ENCODE data around the gene CELA3A.
"Not testable (repeated sequence)": the region's sequence is repeated elsewhere in the genome, so short reads cannot be mapped to it uniquely, and the experiment has no call there.

Gene CELA3A

GRCh38 chr1:21982122-21982521 is 19.3 kb upstream of the CELA3A start:
- DNase-seq = not testable (repeated sequence)

DNA sequence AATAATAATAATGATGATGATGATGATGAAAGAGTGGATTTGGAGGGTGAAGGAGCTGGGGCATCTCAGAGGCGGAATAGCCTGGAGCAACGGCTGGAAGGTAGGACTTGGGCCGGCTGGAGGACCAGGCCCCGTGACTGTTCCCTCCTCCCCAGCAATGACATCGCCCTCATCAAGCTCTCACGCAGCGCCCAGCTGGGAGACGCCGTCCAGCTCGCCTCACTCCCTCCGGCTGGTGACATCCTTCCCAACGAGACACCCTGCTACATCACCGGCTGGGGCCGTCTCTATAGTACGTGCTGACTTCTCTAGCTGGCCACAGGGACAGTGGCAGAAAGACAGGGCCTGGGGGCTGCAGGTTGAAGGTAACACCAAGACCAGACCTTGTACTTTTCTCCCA is 17.9 kb upstream of the CELA3A start:
- not testable (repeated sequence) for DNase-seq

GRCh38 chr1:21985893-21986292 is 15.6 kb upstream of the CELA3A start:
- not testable (repeated sequence) for DNase-seq

GRCh38 chr1:21986386-21986785 is 15.1 kb upstream of the CELA3A start:
- DNase-seq = not testable (repeated sequence)

- not testable (repeated sequence) for DNase-seq
These were observed 11.6 kb upstream of the CELA3A start for GRCh38 chr1:21989672-21990393.

GRCh38 chr1:21992186-21992585 is 9.3 kb upstream of the CELA3A start:
- DNase-seq = not testable (repeated sequence)

- not testable (repeated sequence) for DNase-seq
These were observed 6.7 kb upstream of the CELA3A start for GRCh38 chr1:21994716-21995115.

DNA sequence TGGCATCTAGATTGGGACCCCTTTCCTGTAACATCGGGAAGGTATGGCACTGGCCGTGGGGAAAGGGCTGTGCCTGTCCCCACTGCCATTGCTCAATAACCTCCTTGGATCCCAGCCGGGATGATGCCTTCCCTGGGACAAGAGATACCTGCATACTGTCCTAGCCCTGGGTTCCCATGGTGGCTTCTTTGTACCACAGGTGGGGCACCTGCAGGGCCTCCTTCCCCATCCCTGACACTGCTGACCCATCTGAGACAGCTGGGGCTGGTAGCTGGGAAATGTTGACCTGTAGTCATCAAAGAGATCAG is 4.8 kb upstream of the CELA3A start:
- not testable (repeated sequence) for DNase-seq

GRCh38 chr1:21997891-21998623 is 3.4 kb upstream of the CELA3A start:
- DNase-seq = not testable (repeated sequence)

- DNase-seq = not testable (repeated sequence)
These were observed 2.7 kb upstream of the CELA3A start for GRCh38 chr1:21998624-21999294.

GRCh38 chr1:21999645-22000044 is 1.8 kb upstream of the CELA3A start:
- not testable (repeated sequence) for DNase-seq

DNA sequence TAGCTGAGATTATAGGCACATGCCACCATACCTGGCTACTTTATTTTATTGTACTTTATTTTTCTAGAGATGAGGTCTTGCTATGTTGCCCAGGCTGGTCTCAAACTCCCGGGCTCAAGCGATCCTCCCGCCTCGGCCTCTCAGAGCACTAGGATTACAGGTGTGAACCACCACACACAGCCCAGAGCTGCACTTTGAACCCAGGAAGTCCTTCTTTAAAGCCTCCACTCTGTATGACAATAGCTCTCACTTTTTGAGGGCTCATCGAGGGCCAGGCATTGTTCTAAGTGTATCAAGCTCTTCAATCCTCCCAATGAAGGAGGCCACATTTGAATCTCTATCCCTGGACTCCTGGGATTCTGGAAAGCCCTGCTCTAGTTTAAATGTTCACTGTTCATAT is 1.0 kb downstream of the CELA3A start:
- DNase-seq = not testable (repeated sequence)

DNA sequence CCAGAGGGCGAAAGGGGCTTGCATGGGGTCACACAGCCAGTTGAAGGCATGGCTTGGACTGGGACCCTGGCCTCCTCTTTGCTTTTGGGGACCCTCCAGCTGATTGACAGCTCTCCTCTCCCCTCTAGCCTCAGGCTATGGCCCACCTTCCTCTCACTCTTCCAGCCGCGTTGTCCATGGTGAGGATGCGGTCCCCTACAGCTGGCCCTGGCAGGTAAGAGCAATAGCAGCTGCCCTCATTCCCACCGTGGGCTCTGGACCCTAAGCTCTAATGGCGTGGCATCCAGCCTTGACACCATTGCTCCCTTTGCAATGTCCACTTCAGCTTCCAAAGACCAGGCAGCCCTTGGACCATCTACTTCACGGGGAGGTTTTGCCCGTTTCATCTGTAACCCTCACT is 1.4 kb downstream of the CELA3A start:
- DNase-seq = not testable (repeated sequence)

DNA sequence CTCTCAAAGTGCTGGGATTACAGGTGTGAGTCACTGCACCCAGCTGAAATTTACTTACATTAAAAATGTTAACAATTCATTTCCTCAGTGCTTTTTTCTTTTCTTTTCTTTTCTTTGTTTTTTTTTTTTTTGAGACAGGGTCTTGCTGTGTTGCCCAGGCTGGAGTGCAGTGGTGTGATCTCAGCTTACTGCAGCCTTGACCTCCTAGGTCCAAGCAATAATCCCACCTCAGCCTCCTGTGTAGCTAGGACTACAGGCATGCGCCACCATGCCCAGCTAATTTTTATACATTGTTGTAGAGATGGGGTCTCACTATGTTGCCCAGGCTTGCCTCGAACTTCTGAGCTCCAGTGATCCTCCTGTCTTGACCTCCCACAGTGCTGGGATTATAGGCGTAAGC is 2.5 kb downstream of the CELA3A start:
- not testable (repeated sequence) for DNase-seq

GRCh38 chr1:22005261-22006149 is 4.0 kb downstream of the CELA3A start:
- DNase-seq = not testable (repeated sequence)

DNA sequence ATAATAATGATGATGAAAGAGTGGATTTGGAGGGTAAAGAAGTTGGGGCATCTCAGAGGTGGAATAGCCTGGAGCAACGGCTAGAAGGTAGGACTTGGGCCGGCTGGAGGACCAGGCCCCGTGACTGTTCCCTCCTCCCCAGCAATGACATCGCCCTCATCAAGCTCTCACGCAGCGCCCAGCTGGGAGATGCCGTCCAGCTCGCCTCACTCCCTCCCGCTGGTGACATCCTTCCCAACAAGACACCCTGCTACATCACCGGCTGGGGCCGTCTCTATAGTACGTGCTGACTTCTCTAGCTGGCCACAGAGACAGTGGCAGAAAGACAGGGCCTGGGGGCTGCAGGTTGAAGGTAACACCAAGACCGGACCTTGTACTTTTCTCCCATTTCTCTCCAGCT is 5.3 kb downstream of the CELA3A start:
- not testable (repeated sequence) for DNase-seq

- not testable (repeated sequence) for DNase-seq
These were observed 5.8 kb downstream of the CELA3A start for GRCh38 chr1:22007262-22007661.

GRCh38 chr1:22009566-22009965 is 8.1 kb downstream of the CELA3A start:
- not testable (repeated sequence) for DNase-seq

- not testable (repeated sequence) for DNase-seq
These were observed 11.3 kb downstream of the CELA3A start for GRCh38 chr1:22012752-22013151.

DNA sequence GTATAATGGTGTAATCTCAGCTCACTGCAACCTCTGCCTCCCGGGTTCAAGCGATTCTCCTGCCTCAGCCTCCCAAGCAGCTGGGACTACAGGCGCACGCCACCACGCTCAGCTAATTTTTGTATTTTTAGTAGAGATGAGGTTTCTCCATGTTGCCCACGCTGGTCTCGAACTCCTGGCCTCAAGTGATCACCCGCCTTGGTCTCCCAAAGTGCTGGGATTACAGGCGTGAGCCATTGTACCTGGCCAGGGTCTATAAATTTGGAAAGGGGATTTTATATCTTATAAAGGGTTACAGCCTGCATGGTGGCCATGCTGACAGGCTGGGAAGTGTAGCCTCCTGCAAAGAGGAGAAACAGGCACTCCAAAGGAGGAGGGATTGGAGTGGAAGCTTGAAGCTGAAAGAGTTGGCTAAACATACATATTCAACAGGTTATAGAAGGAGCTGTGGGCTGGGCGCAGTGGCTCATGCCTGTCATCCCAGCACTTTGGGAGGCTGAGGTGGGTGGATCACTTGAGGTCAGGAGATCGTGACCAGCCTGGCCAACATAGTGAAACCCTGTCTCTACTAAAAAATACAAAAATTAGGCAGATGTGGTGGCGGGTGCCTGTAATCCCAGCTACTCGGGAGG is 13.2 kb downstream of the CELA3A start:
- DNase-seq = not testable (repeated sequence)

DNA sequence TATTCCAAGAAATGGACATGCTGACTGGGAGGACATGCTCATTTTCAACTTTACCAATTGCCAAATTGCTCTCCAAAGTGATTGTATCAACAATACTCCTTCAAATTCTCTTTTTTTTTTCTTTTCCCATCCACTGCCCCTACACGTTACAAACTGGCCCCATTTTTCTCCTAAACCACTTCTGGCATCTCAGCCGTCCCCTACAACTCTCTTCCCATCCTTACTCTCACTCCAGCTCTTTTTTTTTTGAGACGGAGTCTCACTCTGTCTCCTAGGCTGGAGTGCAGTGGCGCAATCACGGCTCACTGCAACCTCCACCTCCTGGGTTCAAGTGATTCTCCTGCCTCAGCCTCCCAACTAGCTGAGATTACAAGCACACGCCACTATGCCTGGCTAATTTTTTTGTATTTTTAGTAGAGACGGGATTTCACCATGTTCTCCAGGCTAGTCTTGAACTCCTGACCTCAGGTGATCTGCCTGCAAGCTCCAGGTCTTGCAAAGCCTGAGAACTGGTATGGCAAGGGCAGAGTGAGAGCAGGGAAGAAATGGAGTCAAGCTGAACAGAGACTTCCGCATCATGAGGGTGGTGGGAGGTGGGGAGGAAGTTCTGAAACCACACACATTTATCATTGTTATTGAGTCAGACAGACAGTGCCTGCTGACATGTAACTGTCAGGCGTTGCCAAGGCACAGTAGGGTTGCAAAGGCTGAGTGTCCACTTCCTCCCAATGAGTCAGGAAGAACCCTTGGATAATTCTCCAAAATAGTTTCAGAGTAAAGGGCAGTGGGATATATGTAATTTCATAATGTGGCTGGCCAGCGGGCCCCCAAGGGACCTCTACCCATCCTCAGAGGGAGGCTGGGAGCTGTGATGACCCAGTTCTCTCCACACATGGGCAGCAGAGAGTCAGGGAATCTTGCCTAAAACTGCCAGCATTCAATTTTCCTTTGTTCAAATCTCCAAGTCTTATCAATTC is 17.4 kb downstream of the CELA3A start:
- DNase-seq = no peak

Measured in NCI-H2107 (cell line).